ENCODE data around the gene PRELP.

GRCh38 chr1:203471841-203472240 lies 3.8 kb upstream of the PRELP start:
- TF ChIP-seq CTCF (IDR thresholded peaks at IDR 0.05; ENCODE audit: low read depth, low read length) (no peak), EZH2phosphoT487 (IDR thresholded peaks at IDR 0.05; ENCODE audit: low read depth) (no peak)

All from OCI-LY3 (cell line).